Right lobe of liver (tissue), 4 donors: Measurements from ENCODE around the gene EFNA5.

Experiments used
- CTCF ChIP-seq, 4 donors: fragments of 200-600 bp in 3 of 4; fragments of 450-650 bp in 1 of 4; IDR thresholded peaks; one replicate each; pipeline versions ENCODE4 v1.5.1 to v1.8.0; 2016 to 2022; ENCODE audit warnings: antibody characterized with exemption in 4 of 4, mild to moderate bottlenecking in 2 of 4
- POLR2A ChIP-seq: fragments of 450-650 bp; IDR thresholded peaks from one replicate; pipeline ENCODE4 v1.6.1; 2017; ENCODE audit warnings: antibody characterized with exemption, mild to moderate bottlenecking
- donor health status: DM: no; HTN: no; CAD: no.
- donor health status: DM: no; HTN: no; CAD: no.
- donor health status: DM: no; HTN: yes; CAD: no.

GRCh38 chr5:107457138-107457537, 213.6 kb downstream of the EFNA5 start:
- TF ChIP-seq CTCF (IDR thresholded peaks at IDR 0.05) (no peak), POLR2A (no peak)
